EL (cell line): ENCODE data around the gene MAG.
A peak's percentile ranks its signal among the peaks of the same experiment; 100 is the strongest.

Experiments
- DNase-seq: peaks from one replicate; pipeline ENCODE4 v3.0.0-alpha.2; 2016

The MAG gene

DNA sequence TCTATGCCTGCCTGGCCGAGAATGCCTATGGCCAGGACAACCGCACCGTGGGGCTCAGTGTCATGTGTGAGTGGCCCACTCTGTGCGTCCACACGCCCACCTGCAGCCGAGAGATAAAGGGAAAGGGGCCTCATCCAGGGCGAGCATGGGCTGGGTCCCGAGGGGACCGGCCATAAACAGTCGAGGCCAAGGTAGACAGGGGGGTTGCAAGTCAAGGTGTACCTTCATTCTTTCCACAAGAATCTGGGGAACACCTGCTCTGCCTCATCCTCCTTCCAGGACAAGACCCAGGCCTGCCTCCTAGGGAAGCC lies 8.3 kb downstream of the MAG start:
- no peak for DNase-seq

DNA sequence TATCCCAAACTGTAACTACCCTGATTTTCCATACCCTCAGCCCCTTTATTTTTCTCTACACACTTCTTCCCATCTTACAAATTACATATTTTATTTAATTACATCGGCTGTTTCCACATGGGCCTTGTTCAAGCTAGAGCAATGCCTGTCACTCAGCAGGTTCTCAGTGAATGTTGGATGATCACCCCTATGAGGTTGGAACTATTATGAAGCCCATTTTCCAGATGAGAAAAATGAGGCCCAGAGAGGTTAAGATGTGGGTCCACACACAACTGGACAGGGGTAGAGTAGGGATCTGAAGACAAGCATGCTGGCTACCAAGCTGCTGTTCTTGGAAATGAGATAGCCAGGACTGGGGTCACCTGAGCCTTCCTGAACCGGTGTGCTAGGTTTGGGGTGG lies 10.0 kb downstream of the MAG start:
- DNase-seq, result no peak

DNA sequence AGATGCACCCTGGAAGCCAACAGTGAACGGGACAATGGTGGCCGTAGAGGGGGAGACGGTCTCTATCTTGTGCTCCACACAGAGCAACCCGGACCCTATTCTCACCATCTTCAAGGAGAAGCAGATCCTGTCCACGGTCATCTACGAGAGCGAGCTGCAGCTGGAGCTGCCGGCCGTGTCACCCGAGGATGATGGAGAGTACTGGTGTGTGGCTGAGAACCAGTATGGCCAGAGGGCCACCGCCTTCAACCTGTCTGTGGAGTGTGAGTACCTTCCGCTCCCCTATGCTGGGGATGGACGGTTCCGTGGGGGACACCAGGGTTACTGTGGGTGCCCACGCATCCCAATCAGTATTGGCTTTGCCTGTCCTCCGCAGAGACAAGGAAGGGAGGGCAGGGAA lies 10.5 kb downstream of the MAG start:
- no peak for DNase-seq

DNA sequence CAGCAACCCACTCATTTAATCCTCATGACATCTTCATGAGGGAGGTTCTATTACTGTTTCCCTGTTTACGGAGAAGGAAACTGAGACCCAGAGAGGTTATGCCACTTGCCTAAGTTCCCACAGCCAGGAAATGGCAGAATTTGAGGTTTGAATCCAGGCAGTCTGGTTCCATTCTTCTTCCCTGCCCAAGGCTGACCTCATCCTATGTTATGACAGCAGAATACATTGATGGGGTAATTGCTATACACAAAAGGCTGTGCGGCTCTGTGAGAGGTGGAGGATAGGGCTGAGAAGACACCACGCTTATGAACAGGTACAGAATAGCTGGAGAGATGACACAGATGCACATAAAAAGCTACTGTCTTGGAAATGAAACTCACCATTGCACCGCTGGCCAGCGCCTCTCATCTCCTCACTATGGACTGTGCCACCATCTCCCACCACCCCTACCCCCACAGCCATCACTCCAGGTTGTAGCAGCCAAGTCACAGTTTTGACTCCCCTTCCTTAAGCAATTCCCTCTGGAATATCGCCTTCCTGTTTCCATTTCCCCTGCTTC lies 11.5 kb downstream of the MAG start:
- no peak for DNase-seq

DNA sequence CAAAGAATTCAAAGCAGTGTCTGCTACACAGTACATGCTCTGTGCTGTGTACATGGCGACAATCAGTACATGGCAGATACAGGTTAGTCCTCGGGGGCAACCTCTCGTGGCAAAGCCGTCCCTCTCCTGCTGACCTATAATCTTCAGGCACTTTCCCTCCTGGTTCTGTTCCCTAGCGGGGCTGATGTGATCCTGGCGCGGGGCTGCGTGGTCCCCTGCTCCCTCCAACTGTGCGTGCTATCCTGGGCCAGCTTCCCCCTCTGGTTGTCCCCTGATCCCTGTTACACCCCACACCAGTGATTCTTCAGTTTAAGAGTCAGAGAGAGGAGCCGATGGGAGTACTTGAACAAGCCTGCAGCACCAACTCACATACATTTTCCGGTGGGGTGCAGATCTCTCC lies 12.1 kb downstream of the MAG start:
- DNase-seq, result no peak

DNA sequence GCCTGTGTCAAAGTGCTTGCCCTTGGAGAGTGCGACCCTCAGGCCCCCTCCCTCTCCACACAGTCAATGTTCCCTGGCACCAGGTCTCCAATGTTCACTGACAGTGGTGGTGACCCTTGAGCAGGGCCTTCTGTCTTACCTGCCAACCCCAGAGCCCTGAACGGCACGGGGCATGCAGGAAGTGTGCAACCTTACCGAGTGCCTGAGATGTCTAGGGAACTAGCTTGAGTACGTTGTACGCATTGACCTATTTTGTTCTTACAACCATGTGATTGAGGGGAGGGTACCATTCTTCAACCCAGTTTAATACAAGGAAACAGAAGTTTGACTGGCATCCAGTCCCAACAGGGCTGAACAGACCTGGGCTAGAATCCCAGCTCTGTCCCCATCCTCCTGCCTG lies 13.2 kb downstream of the MAG start:
- DNase-seq, result no peak

DNA sequence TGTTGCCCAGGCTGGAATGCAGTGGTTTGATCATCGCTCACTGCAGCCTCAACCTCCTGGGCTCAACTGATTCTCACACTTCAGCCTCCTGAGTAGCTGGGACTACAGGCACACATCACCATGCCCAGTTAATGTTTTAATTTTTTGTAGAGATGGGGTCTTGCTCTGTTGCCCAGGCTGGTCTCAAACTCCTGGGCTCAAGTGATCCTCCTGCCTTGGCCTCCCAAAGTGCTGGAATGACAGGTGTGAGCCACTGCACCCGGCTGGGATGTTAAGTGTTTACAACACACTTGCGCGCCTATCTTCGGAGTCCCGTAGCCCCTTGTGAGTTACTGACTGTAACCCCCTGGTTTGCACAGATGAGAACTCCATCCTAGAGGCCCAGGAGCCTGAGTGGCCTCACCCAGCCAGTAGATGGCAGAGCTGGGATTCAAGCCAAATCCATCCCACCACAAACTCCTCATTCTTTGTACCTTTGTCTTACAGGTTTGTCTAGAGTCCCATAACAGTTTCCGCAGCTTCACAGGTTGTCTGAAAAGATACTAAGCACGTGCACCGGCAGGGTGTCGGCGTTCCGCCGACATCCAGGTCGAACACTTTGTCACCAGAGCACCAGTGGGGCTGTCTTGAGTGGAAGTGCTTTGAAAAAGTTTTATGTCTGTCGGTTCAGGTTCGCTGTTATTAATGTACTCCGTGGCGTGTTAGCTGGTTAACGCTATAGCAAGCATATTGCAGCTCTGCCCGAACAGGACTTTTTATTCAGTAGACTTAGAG lies 14.7 kb downstream of the MAG start:
- DNase-seq, result no peak

DNA sequence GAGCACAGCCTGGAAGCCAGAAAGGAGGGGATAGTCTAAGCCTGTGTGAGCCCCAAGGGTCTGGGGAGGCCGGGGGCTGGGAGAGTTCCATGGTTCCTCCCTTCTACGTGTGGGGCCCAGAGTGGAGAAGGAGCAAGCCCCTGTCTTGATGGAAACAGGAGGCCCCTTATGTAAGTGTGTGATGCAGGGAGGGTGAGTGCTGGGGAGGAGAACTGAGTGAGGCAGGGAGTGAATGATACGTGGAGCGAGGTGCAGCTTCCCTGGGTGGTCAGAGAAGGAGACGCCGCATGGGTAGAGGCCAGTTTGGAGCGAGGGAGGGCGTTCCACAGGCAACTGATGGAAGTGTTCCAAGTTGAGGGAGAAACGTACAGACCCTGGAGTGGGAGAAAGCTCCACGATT lies 16.0 kb downstream of the MAG start:
- no peak for DNase-seq

DNA sequence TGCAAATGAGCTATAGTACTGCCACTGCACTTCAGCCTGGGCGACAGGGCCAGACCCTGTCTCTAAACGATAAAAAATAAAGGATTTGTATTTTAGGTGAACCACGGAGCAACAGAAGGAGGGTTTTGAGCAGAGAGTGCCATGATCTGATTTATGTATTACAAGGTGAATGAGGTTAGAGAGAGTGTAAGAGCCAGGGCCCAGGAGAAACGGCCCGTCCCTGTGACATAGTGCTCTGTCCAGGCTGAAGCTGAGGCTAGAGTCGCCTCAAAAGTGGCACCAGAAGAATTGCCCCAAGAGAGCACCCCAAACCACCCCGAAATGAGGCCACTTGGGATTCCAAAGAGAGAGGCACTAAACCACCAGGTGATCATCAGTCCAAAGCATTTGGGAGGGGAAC lies 16.9 kb downstream of the MAG start:
- no peak for DNase-seq

DNA sequence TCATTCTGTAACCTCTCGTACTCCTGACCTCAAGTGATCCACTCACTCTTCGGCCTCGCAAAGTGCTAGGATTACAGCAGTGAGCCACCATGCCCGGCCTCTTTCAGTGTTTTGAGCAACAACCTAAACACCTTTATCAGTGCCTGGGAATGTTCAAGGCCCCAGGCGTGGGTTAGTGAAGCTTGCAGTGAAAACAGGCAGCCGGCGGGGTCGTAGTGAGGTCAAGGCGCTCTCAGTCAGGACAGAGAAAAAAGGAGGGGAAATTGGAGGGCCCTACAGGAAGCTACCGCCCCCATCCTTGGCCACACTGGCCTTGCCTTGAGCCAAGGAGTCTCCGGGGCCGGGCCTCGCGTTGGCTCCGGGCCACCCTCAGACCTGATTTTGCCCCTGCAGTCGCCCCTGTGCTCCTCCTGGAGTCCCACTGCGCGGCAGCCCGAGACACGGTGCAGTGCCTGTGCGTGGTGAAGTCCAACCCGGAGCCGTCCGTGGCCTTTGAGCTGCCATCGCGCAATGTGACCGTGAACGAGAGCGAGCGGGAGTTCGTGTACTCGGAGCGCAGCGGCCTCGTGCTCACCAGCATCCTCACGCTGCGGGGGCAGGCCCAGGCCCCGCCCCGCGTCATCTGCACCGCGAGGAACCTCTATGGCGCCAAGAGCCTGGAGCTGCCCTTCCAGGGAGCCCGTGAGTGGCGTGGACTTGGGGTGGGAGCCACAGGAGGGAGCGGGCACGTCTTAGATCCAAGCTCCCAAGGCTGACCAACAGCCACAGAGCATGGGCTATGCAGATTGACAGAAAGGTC lies 17.7 kb downstream of the MAG start:
- DNase-seq, result no peak

DNA sequence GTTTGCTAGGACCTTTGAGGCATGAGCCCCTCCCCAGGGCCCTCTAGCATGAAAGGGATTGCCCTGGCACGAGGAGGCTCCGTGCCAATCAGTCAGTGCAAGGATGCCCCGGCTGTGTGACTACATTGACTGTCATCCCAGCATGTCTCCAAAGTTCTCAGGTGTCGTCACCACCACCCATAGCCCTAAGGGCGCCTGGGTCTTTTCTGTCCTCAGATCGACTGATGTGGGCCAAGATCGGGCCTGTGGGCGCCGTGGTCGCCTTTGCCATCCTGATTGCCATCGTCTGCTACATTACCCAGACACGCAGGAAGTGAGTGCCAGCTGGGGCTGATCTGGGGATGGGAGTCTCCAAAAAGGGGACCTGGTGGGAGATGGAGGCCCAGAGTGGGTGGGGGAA lies 18.4 kb downstream of the MAG start:
- no peak for DNase-seq

DNA sequence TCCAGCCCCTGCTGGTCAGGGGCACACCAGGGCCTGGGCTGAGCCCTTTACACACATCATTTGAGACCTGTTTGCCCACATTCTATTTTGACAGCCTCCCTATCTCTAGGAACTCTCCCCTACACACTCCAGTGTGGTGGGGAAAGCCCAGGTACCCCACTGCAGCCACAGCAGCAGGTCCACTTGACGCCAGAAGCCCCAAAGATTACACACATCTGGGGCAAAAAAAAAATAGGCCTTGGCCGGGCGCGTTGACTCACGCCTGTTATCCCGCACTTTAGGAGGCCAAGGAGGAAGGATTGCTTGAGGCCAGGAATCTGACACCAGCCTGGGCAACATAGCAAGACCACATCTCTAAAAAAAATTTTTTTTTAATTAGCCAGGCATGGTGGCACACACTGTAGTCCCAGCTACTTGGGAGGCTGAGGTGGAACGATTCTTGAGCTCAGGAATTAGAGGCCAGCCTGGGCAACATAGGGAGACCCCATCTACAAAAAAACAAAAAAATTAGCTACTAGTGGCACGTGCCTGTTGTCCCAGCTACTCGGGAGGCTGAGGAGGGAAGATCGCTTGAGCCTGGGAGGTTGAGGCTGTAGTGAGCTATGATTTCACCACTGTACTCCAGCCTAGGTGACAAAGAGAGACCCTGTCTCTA lies 19.0 kb downstream of the MAG start:
- DNase-seq, result no peak

DNA sequence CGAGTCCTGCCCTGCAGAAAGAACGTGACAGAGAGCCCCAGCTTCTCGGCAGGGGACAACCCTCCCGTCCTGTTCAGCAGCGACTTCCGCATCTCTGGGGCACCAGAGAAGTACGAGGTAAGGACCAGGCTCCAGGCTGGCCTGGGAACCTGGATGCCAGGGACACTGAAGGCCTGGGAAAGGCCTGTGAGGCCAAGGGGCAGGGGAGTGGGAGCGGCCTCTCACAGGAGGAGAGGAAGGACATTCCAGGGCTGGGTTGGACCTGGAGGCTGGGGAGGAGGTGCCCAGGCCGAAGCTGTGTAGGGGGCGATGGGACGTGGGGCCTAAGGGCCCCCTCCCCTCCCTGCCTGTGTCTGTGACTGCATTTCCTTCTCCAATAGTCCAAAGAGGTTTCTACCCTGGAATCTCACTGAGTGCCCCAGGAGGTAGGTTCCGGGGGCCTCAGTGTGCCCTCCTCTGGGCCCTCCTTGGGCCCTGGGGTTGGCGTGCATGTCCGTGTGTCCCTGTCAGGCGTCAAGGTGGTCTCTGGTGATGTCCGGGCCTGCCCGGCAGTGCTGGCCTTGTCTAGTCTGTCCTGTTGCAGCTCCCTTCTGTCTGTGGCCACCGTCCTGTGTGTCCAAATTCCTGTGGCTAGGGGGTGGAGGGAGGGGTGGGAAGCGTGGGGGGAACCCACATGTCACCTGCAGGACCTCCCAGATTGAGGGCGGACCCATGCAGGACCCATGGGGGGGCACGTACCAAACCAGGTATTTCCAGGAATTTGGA lies 20.1 kb downstream of the MAG start:
- DNase-seq, result no peak

DNA sequence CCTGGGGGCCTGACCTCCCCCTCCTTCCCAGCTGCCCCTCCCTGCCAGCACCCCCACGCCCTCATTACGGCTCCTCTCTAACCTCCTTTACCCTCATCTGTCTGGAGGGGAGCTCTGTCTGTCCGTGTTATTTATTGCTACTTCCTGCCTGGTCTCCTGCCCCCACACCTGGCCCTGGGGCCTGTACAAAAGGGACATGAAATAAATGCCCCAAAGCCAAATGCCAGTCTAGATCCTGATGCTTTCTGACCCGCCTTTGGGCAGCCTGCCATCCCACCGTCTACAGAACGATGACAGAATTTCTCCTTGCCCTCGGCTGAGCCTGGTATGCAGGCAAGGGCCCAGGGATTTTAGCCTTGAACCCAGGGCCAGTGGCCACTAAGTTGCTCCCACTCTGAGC lies 21.6 kb downstream of the MAG start:
- peak; percentile 8 for DNase-seq

DNA sequence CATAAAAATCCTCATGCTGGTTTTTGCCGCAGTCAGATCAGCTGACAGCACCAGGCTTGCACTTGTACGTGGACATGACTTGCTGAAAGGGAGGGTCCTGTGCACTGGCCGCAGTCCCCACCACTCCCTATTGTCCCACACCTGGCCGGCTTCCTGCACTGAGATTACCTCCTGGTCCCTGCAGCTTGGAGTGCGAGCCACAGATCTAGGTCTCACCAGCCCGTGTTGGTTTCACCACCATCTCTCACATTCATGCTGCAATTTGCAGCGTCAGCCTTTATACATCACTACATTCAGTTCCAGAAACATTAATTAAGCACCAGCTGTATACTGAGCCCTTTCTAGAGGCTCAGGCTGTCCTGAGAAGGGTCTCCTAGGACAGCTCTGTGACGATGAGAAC lies 22.1 kb downstream of the MAG start:
- no peak for DNase-seq

DNA sequence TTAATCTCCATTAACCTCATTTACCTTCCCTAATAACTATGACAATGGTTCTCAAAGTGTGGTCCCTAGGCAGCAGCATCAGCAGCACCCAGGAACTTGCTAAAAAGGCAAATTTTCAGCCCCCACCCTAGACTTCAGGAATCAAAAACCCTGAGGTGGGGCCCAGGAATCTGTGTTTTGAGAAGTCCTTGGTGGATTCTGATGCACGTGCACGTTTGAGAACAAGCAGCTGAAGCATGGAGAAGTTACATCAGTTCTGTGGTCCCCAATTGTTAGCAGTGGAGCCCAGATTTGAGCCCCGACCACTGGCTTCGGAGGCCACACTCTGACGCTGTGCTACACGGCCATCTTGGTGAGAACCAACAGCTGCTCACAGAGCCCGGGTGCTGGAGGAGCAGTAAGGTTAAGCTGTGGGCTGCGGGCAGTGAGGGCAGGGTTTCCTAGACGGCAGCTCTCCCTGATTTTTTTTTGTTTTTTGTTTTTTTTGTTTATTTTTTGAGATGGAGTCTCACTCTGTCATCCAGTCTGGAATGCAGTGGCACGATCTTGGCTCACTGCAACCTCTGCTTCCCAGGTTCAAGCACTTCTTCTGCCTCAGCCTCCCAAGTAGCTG lies 23.0 kb downstream of the MAG start:
- DNase-seq, result no peak

DNA sequence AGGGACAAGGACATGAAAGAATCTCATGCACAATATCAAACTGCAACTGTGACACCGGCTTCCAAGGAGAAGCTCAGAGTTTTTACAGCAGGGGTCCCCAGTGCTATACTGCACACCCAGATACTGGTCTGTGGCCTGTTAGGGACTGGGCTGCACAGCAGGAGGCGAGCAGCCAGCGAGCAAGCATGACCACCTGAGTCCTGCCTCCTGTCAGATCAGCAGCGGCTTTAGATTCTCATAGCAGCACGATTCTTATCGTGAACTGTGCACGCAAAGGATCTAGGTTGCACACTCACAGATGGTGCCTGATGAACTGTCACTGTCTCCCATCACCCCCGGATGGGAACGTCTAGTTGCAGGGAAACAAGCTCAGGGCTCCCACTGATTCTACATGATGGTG lies 23.9 kb downstream of the MAG start:
- DNase-seq, result no peak

DNA sequence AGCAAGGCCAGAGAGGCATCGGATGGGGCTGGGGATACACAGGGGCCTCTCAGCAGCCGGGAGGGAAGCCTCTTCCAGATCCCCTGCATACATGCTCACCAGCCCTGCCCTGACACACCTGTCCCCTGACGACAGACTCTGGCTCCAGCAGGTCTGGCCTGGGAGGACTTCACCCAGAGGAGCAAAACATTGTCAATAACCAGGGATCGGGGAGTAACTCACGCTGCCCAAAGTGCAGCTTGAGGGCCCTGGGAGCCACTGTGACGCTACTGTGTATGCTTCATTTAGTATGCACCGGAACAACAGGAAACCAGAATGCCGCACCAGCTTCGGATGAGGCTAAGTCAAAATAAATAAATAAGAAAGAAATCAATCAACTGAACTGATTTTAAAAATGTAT lies 24.6 kb downstream of the MAG start:
- DNase-seq, result no peak

DNA sequence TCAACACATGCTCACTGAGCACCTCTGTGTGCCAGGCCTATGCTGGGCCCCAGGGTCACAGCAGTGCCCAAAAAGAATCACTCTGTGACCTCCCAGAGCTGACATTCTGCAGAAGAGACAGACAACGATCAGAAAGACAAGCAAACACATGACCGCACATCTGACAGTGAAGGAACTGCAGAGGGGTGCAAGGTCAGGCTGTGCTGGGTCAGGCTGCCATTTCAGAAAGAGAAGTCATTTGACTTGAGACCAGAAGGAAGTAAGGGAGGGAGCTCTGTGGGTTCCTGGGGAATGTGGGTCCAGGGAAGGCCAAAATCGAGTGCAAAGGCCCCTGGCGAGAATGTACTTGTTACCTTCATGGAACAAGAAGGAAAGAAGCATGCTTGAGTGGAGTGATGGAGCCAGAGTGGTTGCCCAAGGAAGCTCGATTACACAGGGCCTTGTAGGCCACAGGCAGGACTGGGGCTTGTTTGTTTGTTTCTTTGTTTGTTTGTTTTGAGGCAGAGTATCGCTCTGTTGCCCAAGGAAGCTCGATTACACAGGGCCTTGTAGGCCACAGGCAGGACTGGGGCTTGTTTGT lies 25.6 kb downstream of the MAG start:
- no peak for DNase-seq

DNA sequence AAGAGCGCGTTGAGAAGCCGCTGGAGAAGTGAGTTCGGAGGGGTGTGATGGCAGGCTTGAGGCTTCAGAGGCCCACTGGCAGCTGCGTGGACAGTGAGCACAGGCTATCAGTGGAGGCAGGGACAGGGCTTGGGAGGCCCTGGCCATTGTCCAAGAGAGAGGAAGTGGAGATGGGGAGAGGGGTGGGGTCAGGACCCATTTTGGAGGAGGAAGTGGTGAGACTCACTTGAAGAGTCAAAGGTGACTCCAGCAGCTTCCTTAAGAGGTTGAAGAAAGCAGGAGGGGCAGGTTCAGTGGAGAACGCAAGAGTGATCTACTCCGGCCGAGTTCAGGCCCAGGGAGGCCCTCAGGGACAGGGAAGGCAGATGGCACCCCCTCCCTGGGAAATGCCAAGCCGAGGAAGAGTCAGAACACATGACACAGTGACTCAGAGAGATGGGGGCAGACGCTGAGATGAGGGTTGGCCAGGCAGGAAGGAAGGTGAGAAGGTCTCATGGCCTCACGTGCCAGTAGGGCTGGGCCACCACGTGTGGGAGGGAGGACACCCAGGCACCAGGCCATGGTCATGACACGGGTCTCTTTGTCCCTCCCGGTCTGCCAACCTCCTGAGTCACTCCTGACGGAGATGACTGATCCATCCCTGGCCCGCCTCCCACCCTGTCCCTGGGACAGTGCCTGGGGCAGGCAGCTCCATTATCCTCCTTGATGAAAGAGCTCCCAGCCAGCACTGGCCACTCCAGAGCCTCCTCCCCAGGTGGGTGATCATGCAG lies 26.9 kb downstream of the MAG start:
- DNase-seq, result peak; percentile 91

DNA sequence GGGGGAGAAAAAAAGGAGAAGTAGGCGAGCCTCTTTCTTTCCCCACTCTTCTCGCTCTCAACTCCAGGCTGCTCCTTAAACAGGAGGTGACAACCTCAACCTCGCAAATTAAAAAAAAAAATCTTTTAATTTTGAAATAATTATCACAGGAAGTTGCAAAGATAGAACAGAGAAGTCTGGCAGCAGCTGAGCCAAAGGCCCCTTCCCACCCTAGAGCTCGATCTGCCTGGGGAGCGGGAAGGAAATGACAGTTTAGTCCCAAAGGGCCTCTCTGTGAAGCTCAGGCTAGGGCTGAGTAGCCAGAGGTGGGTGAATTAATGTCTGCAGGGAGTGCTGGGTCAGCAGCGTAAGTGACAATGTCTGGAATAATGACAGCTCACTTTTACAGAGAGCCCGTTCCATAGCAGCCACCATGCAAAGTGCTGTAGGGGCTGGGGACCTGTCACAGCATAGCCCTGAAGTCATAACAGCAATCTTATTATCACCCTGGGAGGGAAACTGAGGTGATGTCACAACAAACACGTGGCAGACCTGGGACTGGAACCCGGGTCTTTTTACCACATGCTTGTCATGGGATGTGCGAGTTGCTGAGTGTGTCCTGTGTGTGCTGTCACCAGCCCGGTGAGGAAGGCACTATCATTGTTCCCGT lies 28.2 kb downstream of the MAG start:
- DNase-seq, result no peak
